ENCODE data around the gene C12orf42.

C12orf42 gene

GRCh38 chr12:103327676-103328075 is 168.1 kb downstream of the C12orf42 start:
- no peak overlapping the region for H3K27ac ChIP-seq (replicated peaks)
- no peak for DNase-seq (ENCODE audit: low read depth in 1 of 2, low spot score in 1 of 2)
- H3K4me3 ChIP-seq (replicated peaks; ENCODE audit: insufficient read depth, low read length): no peak overlapping the region
- no peak for TF ChIP-seq POLR2AphosphoS5 (IDR thresholded peaks at IDR 0.05; ENCODE audit: low read depth)
- no peak for TF ChIP-seq CTCF (IDR thresholded peaks at IDR 0.05; ENCODE audit: insufficient read depth, low read length)
- TF ChIP-seq SPI1 (IDR thresholded peaks at IDR 0.05; ENCODE audit: borderline replicate concordance, low read depth): no peak
- no peak for TF ChIP-seq GABPA (IDR thresholded peaks at IDR 0.05; ENCODE audit: low read depth)
- TF ChIP-seq REST (IDR thresholded peaks at IDR 0.05; ENCODE audit: insufficient replicate concordance, low read depth): no peak
- no peaks in the 10 kb centered on the region for H3K27me3 ChIP-seq (ENCODE audit: insufficient read depth, poor library complexity, severe bottlenecking)

- peak in 1 of 2 experiments; percentile 9 for DNase-seq (ENCODE audit: low read depth in 1 of 2, low spot score in 1 of 2)
Measured at GRCh38 chr12:103326190-103326589, 169.6 kb downstream of the C12orf42 start.

GRCh38 chr12:103318566-103318965 is 177.2 kb downstream of the C12orf42 start:
- DNase-seq (ENCODE audit: low read depth in 1 of 2, low spot score in 1 of 2): no peak
- TF ChIP-seq POLR2AphosphoS5 (IDR thresholded peaks at IDR 0.05; ENCODE audit: low read depth): no peak
- no peak for TF ChIP-seq REST (IDR thresholded peaks at IDR 0.05; ENCODE audit: insufficient replicate concordance, low read depth)
- no peak for TF ChIP-seq GABPA (IDR thresholded peaks at IDR 0.05; ENCODE audit: low read depth)
- no peak for TF ChIP-seq SPI1 (IDR thresholded peaks at IDR 0.05; ENCODE audit: borderline replicate concordance, low read depth)
- no peak for TF ChIP-seq CTCF (IDR thresholded peaks at IDR 0.05; ENCODE audit: insufficient read depth, low read length)
- H3K27ac ChIP-seq (replicated peaks): no peak overlapping the region
- H3K4me3 ChIP-seq (replicated peaks; ENCODE audit: insufficient read depth, low read length): no peak overlapping the region
- no peaks in the 10 kb centered on the region for H3K27me3 ChIP-seq (ENCODE audit: insufficient read depth, poor library complexity, severe bottlenecking)

More at GRCh38 chr12:103326190-103326589, 169.6 kb downstream of the C12orf42 start:
- no peaks in the 10 kb centered on the region for H3K27me3 ChIP-seq (ENCODE audit: insufficient read depth, poor library complexity, severe bottlenecking)
- no peak overlapping the region for H3K4me3 ChIP-seq (replicated peaks; ENCODE audit: insufficient read depth, low read length)
- no peak overlapping the region for H3K27ac ChIP-seq (replicated peaks)
- TF ChIP-seq CTCF (IDR thresholded peaks at IDR 0.05; ENCODE audit: insufficient read depth, low read length) (peak; percentile 15), GABPA (IDR thresholded peaks at IDR 0.05; ENCODE audit: low read depth) (no peak)

GRCh38 chr12:103317220-103317619 is 178.5 kb downstream of the C12orf42 start:
- Histone ChIP-seq H3K27me3 (ENCODE audit: insufficient read depth, poor library complexity, severe bottlenecking) (no peaks in the 10 kb centered on the region), H3K27ac (replicated peaks) (no peak overlapping the region), H3K4me3 (replicated peaks; ENCODE audit: insufficient read depth, low read length) (no peak overlapping the region)
- DNase-seq (ENCODE audit: low read depth in 1 of 2, low spot score in 1 of 2): no peak
- no peak for TF ChIP-seq GABPA (IDR thresholded peaks at IDR 0.05; ENCODE audit: low read depth)
- no peak for TF ChIP-seq CTCF (IDR thresholded peaks at IDR 0.05; ENCODE audit: insufficient read depth, low read length)
